BLaER1 (cell line): ENCODE measurements around the gene ZNF385D.

Experiments
- H3K27ac ChIP-seq: shearing (Covaris generic); formaldehyde crosslinking; 2 replicates; pipeline ENCODE4 v1.8.1; 2022
- H3K27me3 ChIP-seq: shearing (Covaris generic); formaldehyde crosslinking; 2 replicates; pipeline ENCODE4 v1.8.1; 2022
- H3K36me3 ChIP-seq: shearing (Covaris generic); formaldehyde crosslinking; 2 replicates; pipeline ENCODE4 v1.8.1; 2022
- H3K4me1 ChIP-seq: shearing (Covaris generic); formaldehyde crosslinking; 2 replicates; pipeline ENCODE4 v1.8.1; 2022
- H3K4me2 ChIP-seq: shearing (Covaris generic); formaldehyde crosslinking; 2 replicates; pipeline ENCODE4 v1.8.1; 2022
- H3K4me3 ChIP-seq: shearing (Covaris generic); formaldehyde crosslinking; 2 replicates; pipeline ENCODE4 v1.8.1; 2022
- H3K9ac ChIP-seq: shearing (Covaris generic); formaldehyde crosslinking; 2 replicates; pipeline ENCODE4 v1.8.1; 2022
- H3K9me3 ChIP-seq: shearing (Covaris generic); formaldehyde crosslinking; 2 replicates; pipeline ENCODE4 v1.8.1; 2022
- H4K20me1 ChIP-seq: shearing (Covaris generic); formaldehyde crosslinking; 2 replicates; pipeline ENCODE4 v1.8.1; 2022
- Cebpa-rat ChIP-seq: shearing (Covaris generic); IDR thresholded peaks from 2 replicates; pipeline ENCODE4 v1.8.1; 2022

The ZNF385D gene

DNA sequence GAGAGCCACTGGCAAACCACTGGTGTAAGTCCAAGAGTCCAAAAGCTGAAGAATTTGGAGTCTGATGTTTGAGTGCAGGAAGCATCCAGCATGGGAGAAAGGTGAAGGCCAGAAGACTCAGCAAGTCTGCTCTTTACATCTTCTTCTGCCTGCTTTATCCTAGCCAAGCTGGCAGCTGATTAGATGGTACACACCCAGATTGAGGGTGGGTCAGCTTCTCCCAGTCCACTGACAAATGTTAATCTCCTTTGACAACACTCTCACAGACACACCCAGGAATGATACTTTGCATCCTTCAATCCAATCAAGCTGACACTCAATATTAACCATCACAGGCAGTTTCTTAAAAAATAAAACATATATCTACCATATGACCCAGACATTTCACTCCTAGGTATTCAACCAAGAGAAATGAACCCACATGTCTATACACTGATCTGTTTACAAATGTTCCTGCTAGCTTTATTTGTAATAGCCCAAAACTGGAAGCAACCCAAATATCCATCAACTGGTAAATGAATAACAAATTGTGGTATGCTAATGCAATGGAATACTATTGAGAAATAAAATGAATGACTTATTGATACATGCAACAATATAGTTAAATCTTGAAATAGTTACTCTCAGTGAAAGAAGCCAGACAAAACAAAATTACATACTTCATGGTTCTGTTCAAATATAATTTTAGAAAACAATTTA is 373.8 kb downstream of the ZNF385D start:
- no peak for TF ChIP-seq Cebpa-rat
- Histone ChIP-seq H3K9me3 (no peaks in the 10 kb centered on the region), H3K36me3 (no peaks in the 10 kb centered on the region), H3K9ac (no peak overlapping the region), H3K27ac (no peak overlapping the region), H3K4me1 (no peaks in the 10 kb centered on the region), H3K4me2 (no peak overlapping the region), H4K20me1 (no peaks in the 10 kb centered on the region), H3K27me3 (no peaks in the 10 kb centered on the region), H3K4me3 (no peak overlapping the region)

DNA sequence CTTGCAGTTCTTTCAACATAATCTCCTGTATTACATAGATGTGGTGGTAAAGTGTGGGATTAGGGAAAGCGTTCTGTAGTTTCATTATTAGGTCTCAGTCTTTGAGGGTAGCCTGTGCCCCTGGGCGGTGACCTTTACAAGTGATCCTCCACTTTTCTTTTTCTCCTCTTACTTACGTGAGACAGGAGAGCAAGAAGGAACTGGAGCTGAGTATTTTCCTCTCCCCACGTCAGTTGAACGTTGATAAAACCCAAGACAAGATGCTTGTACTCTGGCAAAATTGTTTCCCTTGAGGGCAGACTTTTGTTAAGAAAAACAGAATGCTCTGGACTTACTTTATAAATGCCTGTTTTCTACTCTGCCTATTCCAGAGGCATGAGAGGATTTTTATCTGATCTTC is 378.7 kb downstream of the ZNF385D start:
- Histone ChIP-seq H3K36me3 (no peaks in the 10 kb centered on the region), H4K20me1 (no peaks in the 10 kb centered on the region), H3K27ac (no peak overlapping the region; the same call in 1 of the 2 replicates), H3K27me3 (no peaks in the 10 kb centered on the region), H3K9ac (no peak overlapping the region), H3K4me2 (no peak overlapping the region), H3K4me1 (no peaks in the 10 kb centered on the region), H3K4me3 (no peak overlapping the region), H3K9me3 (no peaks in the 10 kb centered on the region)
- no peak for TF ChIP-seq Cebpa-rat
